ENCODE measurements around the gene MGAT5.

The MGAT5 gene

GRCh38 chr2:134367213-134367612, 113.3 kb downstream of the MGAT5 start:
- no peaks in the 10 kb centered on the region for H3K27me3 ChIP-seq (ENCODE audit: control insufficient read depth, insufficient read depth, low read length)
- H3K9me3 ChIP-seq (ENCODE audit: control insufficient read depth, insufficient read depth, low read length), result no peaks in the 10 kb centered on the region
- no peak overlapping the region for H3K9ac ChIP-seq (ENCODE audit: low read depth, low read length)
- no peak overlapping the region for H3K4me3 ChIP-seq (ENCODE audit: low read depth, low read length)
- no peaks in the 10 kb centered on the region for H3K4me1 ChIP-seq (ENCODE audit: control insufficient read depth, insufficient read depth, low read length)
- peaks cover 6% of the 10 kb centered on the region for H3K36me3 ChIP-seq (ENCODE audit: control insufficient read depth, insufficient read depth, low read length)

- H3K4me3 ChIP-seq (ENCODE audit: low read depth, low read length), result no peak overlapping the region
- H3K9ac ChIP-seq (ENCODE audit: low read depth, low read length), result no peak overlapping the region
- no peaks in the 10 kb centered on the region for H3K9me3 ChIP-seq (ENCODE audit: control insufficient read depth, insufficient read depth, low read length)
- peaks cover 6% of the 10 kb centered on the region for H3K36me3 ChIP-seq (ENCODE audit: control insufficient read depth, insufficient read depth, low read length)
- no peaks in the 10 kb centered on the region for H3K27me3 ChIP-seq (ENCODE audit: control insufficient read depth, insufficient read depth, low read length)
- no peaks in the 10 kb centered on the region for H3K4me1 ChIP-seq (ENCODE audit: control insufficient read depth, insufficient read depth, low read length)
Measured at GRCh38 chr2:134368009-134368817, 114.3 kb downstream of the MGAT5 start.

GRCh38 chr2:134369220-134369902, 115.5 kb downstream of the MGAT5 start:
- no peaks in the 10 kb centered on the region for H3K27me3 ChIP-seq (ENCODE audit: control insufficient read depth, insufficient read depth, low read length)
- no peak overlapping the region for H3K9ac ChIP-seq (ENCODE audit: low read depth, low read length)
- H3K4me3 ChIP-seq (ENCODE audit: low read depth, low read length), result no peak overlapping the region
- peaks cover 6% of the 10 kb centered on the region for H3K36me3 ChIP-seq (ENCODE audit: control insufficient read depth, insufficient read depth, low read length)
- H3K9me3 ChIP-seq (ENCODE audit: control insufficient read depth, insufficient read depth, low read length), result no peaks in the 10 kb centered on the region
- no peaks in the 10 kb centered on the region for H3K4me1 ChIP-seq (ENCODE audit: control insufficient read depth, insufficient read depth, low read length)

- Histone ChIP-seq H3K27me3 (ENCODE audit: control insufficient read depth, insufficient read depth, low read length) (no peaks in the 10 kb centered on the region), H3K4me3 (ENCODE audit: low read depth, low read length) (no peak overlapping the region), H3K36me3 (ENCODE audit: control insufficient read depth, insufficient read depth, low read length) (peaks cover 6% of the 10 kb centered on the region), H3K9ac (ENCODE audit: low read depth, low read length) (no peak overlapping the region), H3K9me3 (ENCODE audit: control insufficient read depth, insufficient read depth, low read length) (no peaks in the 10 kb centered on the region), H3K4me1 (ENCODE audit: control insufficient read depth, insufficient read depth, low read length) (no peaks in the 10 kb centered on the region)
Measured at GRCh38 chr2:134370655-134371445, 117.0 kb downstream of the MGAT5 start.

GRCh38 chr2:134372141-134372540, 118.3 kb downstream of the MGAT5 start:
- H3K9ac ChIP-seq (ENCODE audit: low read depth, low read length), result no peak overlapping the region
- no peaks in the 10 kb centered on the region for H3K27me3 ChIP-seq (ENCODE audit: control insufficient read depth, insufficient read depth, low read length)
- no peaks in the 10 kb centered on the region for H3K9me3 ChIP-seq (ENCODE audit: control insufficient read depth, insufficient read depth, low read length)
- peaks cover 6% of the 10 kb centered on the region for H3K36me3 ChIP-seq (ENCODE audit: control insufficient read depth, insufficient read depth, low read length)
- no peaks in the 10 kb centered on the region for H3K4me1 ChIP-seq (ENCODE audit: control insufficient read depth, insufficient read depth, low read length)
- H3K4me3 ChIP-seq (ENCODE audit: low read depth, low read length), result no peak overlapping the region

- Histone ChIP-seq H3K27me3 (ENCODE audit: control insufficient read depth, insufficient read depth, low read length) (no peaks in the 10 kb centered on the region), H3K4me1 (ENCODE audit: control insufficient read depth, insufficient read depth, low read length) (no peaks in the 10 kb centered on the region), H3K9me3 (ENCODE audit: control insufficient read depth, insufficient read depth, low read length) (no peaks in the 10 kb centered on the region), H3K4me3 (ENCODE audit: low read depth, low read length) (no peak overlapping the region), H3K36me3 (ENCODE audit: control insufficient read depth, insufficient read depth, low read length) (peaks cover 5% of the 10 kb centered on the region), H3K9ac (ENCODE audit: low read depth, low read length) (no peak overlapping the region)
Measured at GRCh38 chr2:134372611-134373131, 118.8 kb downstream of the MGAT5 start.

GRCh38 chr2:134375935-134376334, 122.1 kb downstream of the MGAT5 start:
- Histone ChIP-seq H3K4me1 (ENCODE audit: control insufficient read depth, insufficient read depth, low read length) (no peaks in the 10 kb centered on the region), H3K27me3 (ENCODE audit: control insufficient read depth, insufficient read depth, low read length) (no peaks in the 10 kb centered on the region), H3K9ac (ENCODE audit: low read depth, low read length) (no peak overlapping the region), H3K4me3 (ENCODE audit: low read depth, low read length) (no peak overlapping the region), H3K36me3 (ENCODE audit: control insufficient read depth, insufficient read depth, low read length) (no peaks in the 10 kb centered on the region), H3K9me3 (ENCODE audit: control insufficient read depth, insufficient read depth, low read length) (no peaks in the 10 kb centered on the region)

GRCh38 chr2:134377730-134378129, 123.9 kb downstream of the MGAT5 start:
- Histone ChIP-seq H3K9ac (ENCODE audit: low read depth, low read length) (no peak overlapping the region), H3K4me3 (ENCODE audit: low read depth, low read length) (no peak overlapping the region), H3K27me3 (ENCODE audit: control insufficient read depth, insufficient read depth, low read length) (no peaks in the 10 kb centered on the region), H3K9me3 (ENCODE audit: control insufficient read depth, insufficient read depth, low read length) (no peaks in the 10 kb centered on the region), H3K4me1 (ENCODE audit: control insufficient read depth, insufficient read depth, low read length) (no peaks in the 10 kb centered on the region), H3K36me3 (ENCODE audit: control insufficient read depth, insufficient read depth, low read length) (no peaks in the 10 kb centered on the region)

GRCh38 chr2:134379293-134379692, 125.4 kb downstream of the MGAT5 start:
- H3K36me3 ChIP-seq (ENCODE audit: control insufficient read depth, insufficient read depth, low read length), result no peaks in the 10 kb centered on the region
- no peak overlapping the region for H3K9ac ChIP-seq (ENCODE audit: low read depth, low read length)

GRCh38 chr2:134379722-134380121, 125.8 kb downstream of the MGAT5 start:
- H3K9ac ChIP-seq (ENCODE audit: low read depth, low read length), result no peak overlapping the region
- no peaks in the 10 kb centered on the region for H3K4me1 ChIP-seq (ENCODE audit: control insufficient read depth, insufficient read depth, low read length)
- H3K27me3 ChIP-seq (ENCODE audit: control insufficient read depth, insufficient read depth, low read length), result no peaks in the 10 kb centered on the region
- H3K9me3 ChIP-seq (ENCODE audit: control insufficient read depth, insufficient read depth, low read length), result no peaks in the 10 kb centered on the region
- H3K36me3 ChIP-seq (ENCODE audit: control insufficient read depth, insufficient read depth, low read length), result no peaks in the 10 kb centered on the region
- H3K4me3 ChIP-seq (ENCODE audit: low read depth, low read length), result no peak overlapping the region

More at GRCh38 chr2:134379293-134379692, 125.4 kb downstream of the MGAT5 start:
- Histone ChIP-seq H3K9me3 (ENCODE audit: control insufficient read depth, insufficient read depth, low read length) (no peaks in the 10 kb centered on the region), H3K27me3 (ENCODE audit: control insufficient read depth, insufficient read depth, low read length) (no peaks in the 10 kb centered on the region), H3K4me3 (ENCODE audit: low read depth, low read length) (no peak overlapping the region), H3K4me1 (ENCODE audit: control insufficient read depth, insufficient read depth, low read length) (no peaks in the 10 kb centered on the region)

- Histone ChIP-seq H3K9ac (ENCODE audit: low read depth, low read length) (no peak overlapping the region), H3K4me1 (ENCODE audit: control insufficient read depth, insufficient read depth, low read length) (no peaks in the 10 kb centered on the region), H3K27me3 (ENCODE audit: control insufficient read depth, insufficient read depth, low read length) (no peaks in the 10 kb centered on the region), H3K36me3 (ENCODE audit: control insufficient read depth, insufficient read depth, low read length) (no peaks in the 10 kb centered on the region), H3K9me3 (ENCODE audit: control insufficient read depth, insufficient read depth, low read length) (no peaks in the 10 kb centered on the region), H3K4me3 (ENCODE audit: low read depth, low read length) (no peak overlapping the region)
Measured at GRCh38 chr2:134381141-134381540, 127.3 kb downstream of the MGAT5 start.
